ENCODE measurements around the gene EMID1.

DNA sequence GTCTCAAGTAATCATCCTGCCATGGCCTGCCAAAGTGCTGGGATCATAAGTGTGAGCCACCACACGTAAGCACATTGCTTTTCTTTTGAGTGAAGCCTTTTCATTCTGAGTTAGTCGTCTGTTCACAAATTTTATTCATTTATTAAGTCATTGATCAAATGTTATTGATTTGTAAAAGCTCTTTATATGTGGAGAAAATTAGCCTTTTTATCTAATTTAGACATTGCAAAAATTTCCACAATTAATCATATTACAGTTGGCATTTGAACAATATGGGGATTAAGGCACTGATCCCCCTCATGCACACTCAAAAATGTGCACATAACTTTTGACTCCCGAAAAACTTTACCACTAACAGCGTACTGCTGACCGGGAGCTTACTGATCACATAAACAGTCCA, 7.5 kb upstream of the EMID1 start:
- no peak for TF ChIP-seq POLR2A (IDR thresholded peaks at IDR 0.05)
- TF ChIP-seq, protein P1, sequence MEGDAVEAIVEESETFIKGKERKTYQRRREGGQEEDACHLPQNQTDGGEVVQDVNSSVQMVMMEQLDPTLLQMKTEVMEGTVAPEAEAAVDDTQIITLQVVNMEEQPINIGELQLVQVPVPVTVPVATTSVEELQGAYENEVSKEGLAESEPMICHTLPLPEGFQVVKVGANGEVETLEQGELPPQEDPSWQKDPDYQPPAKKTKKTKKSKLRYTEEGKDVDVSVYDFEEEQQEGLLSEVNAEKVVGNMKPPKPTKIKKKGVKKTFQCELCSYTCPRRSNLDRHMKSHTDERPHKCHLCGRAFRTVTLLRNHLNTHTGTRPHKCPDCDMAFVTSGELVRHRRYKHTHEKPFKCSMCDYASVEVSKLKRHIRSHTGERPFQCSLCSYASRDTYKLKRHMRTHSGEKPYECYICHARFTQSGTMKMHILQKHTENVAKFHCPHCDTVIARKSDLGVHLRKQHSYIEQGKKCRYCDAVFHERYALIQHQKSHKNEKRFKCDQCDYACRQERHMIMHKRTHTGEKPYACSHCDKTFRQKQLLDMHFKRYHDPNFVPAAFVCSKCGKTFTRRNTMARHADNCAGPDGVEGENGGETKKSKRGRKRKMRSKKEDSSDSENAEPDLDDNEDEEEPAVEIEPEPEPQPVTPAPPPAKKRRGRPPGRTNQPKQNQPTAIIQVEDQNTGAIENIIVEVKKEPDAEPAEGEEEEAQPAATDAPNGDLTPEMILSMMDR (IDR thresholded peaks at IDR 0.05), result no peak

Data from testis (tissue), 2 donors.